GM23338 (cell line): Measurements from ENCODE around the gene SVIL.

Experiments used
- CREB1 ChIP-seq: fragments of 250-450 bp; sonication (Bioruptor Pico); IDR thresholded peaks from 2 replicates; pipeline ENCODE4 v1.5.0; 2020; ENCODE audit warnings: low read depth, mild to moderate bottlenecking, moderate library complexity
- EZH2 ChIP-seq: fragments of 200-600 bp; sonication (generic); IDR thresholded peaks from one replicate; pipeline ENCODE4 v1.8.0; 2017; ENCODE audit warnings: antibody characterized with exemption, mild to moderate bottlenecking, low read depth; ENCODE audit not compliant: unreplicated experiment
- EZH2phosphoT487 ChIP-seq: fragments of 200-600 bp; sonication (generic); IDR thresholded peaks from one replicate; pipeline ENCODE4 v1.8.1; 2018; ENCODE audit warnings: antibody characterized with exemption; ENCODE audit not compliant: unreplicated experiment
- JUNB ChIP-seq: IDR thresholded peaks from one replicate; pipeline ENCODE4 v1.6.1; 2016; ENCODE audit warnings: antibody characterized with exemption; ENCODE audit not compliant: unreplicated experiment
- NANOG ChIP-seq: IDR thresholded peaks from 2 replicates; pipeline ENCODE4 v1.6.1; 2016; ENCODE audit warnings: antibody characterized with exemption, borderline replicate concordance
- POLR2AphosphoS5 ChIP-seq: IDR thresholded peaks from 2 replicates; pipeline ENCODE4 v1.6.1; 2016; ENCODE audit warnings: antibody characterized with exemption, low read depth
- STAT1 ChIP-seq: IDR thresholded peaks from one replicate; pipeline ENCODE4 v1.6.1; 2016; ENCODE audit warnings: antibody characterized with exemption; ENCODE audit not compliant: unreplicated experiment
- ZNF114 ChIP-seq: fragments of 250-450 bp; sonication (Bioruptor Pico); IDR thresholded peaks from 2 replicates; pipeline ENCODE4 v1.5.0; 2020; ENCODE audit warnings: mild to moderate bottlenecking, moderate library complexity
- ZNF331 ChIP-seq: fragments of 250-450 bp; sonication (Bioruptor Pico); IDR thresholded peaks from 2 replicates; pipeline ENCODE4 v1.5.0; 2020; ENCODE audit warnings: low read depth, mild to moderate bottlenecking, moderate library complexity
- TF ChIP-seq, protein P1 (sequence below), 2 experiments: fragments of 200-600 bp in 1 of 2; sonication (generic) in 1 of 2; conservative IDR thresholded peaks; 2 replicates each; pipeline versions ENCODE4 v1.5.1 to v1.6.1; 2016 to 2017; ENCODE audit warnings: antibody characterized with exemption in 2 of 2, low read depth in 2 of 2, mild to moderate bottlenecking in 2 of 2, moderate library complexity in 1 of 2
- TF ChIP-seq, protein P2 (sequence below): IDR thresholded peaks from one replicate; pipeline ENCODE4 v1.6.1; 2018; ENCODE audit warnings: antibody characterized with exemption; ENCODE audit not compliant: unreplicated experiment

DNA sequence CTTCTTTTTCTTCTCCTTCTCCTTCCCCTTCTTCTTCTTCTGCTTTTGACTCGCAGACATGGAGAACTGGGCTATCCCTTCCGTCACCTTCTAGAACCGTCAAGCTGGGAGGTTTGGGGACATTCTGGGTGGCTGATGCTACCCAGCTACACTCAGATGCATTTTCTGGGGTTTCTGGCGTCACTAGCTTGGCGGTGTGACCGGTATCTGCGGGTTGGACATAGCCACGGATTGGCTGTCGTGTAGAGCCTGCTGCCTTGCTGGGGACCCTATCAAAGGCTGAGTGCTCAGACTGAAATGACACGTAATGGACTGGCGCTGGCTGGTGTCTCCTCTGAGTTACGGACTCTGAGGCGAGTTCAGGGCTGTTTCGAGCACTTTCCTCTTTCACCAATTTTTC lies 101.7 kb downstream of the SVIL start:
- TF ChIP-seq, protein P1, sequence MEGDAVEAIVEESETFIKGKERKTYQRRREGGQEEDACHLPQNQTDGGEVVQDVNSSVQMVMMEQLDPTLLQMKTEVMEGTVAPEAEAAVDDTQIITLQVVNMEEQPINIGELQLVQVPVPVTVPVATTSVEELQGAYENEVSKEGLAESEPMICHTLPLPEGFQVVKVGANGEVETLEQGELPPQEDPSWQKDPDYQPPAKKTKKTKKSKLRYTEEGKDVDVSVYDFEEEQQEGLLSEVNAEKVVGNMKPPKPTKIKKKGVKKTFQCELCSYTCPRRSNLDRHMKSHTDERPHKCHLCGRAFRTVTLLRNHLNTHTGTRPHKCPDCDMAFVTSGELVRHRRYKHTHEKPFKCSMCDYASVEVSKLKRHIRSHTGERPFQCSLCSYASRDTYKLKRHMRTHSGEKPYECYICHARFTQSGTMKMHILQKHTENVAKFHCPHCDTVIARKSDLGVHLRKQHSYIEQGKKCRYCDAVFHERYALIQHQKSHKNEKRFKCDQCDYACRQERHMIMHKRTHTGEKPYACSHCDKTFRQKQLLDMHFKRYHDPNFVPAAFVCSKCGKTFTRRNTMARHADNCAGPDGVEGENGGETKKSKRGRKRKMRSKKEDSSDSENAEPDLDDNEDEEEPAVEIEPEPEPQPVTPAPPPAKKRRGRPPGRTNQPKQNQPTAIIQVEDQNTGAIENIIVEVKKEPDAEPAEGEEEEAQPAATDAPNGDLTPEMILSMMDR (conservative IDR thresholded peaks at IDR 0.05; ENCODE audit: low read depth in 2 of 2) = no peak
- TF ChIP-seq EZH2phosphoT487 (no peak), CREB1 (CRISPR knock-in tag) (no peak), POLR2AphosphoS5 (no peak), EZH2 (no peak), STAT1 (no peak), ZNF114 (CRISPR knock-in tag) (no peak), JUNB (no peak), NANOG (no peak), ZNF331 (CRISPR knock-in tag) (no peak)
- TF ChIP-seq, protein P2, sequence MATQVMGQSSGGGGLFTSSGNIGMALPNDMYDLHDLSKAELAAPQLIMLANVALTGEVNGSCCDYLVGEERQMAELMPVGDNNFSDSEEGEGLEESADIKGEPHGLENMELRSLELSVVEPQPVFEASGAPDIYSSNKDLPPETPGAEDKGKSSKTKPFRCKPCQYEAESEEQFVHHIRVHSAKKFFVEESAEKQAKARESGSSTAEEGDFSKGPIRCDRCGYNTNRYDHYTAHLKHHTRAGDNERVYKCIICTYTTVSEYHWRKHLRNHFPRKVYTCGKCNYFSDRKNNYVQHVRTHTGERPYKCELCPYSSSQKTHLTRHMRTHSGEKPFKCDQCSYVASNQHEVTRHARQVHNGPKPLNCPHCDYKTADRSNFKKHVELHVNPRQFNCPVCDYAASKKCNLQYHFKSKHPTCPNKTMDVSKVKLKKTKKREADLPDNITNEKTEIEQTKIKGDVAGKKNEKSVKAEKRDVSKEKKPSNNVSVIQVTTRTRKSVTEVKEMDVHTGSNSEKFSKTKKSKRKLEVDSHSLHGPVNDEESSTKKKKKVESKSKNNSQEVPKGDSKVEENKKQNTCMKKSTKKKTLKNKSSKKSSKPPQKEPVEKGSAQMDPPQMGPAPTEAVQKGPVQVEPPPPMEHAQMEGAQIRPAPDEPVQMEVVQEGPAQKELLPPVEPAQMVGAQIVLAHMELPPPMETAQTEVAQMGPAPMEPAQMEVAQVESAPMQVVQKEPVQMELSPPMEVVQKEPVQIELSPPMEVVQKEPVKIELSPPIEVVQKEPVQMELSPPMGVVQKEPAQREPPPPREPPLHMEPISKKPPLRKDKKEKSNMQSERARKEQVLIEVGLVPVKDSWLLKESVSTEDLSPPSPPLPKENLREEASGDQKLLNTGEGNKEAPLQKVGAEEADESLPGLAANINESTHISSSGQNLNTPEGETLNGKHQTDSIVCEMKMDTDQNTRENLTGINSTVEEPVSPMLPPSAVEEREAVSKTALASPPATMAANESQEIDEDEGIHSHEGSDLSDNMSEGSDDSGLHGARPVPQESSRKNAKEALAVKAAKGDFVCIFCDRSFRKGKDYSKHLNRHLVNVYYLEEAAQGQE = no peak
